IMR-90 (cell line): ENCODE results near the gene NANOGP8. TPM values are rescaled to one million over a fixed set of nuclear protein-coding genes. Genes with fewer than 3 reads are reported as not detected.

ENCODE experiments used
- ATAC-seq: fragments of 200-7000 bp; cut with Tn5 transposase; 2 replicates; pipeline ENCODE4 v1.9.1; 2020; ENCODE audit warnings: low read depth, mild to moderate bottlenecking, moderate library complexity
- BruUV-seq: library from RNA; stranded (reverse); fragments of 400-500 nt; replicated peaks from 2 replicates; lab custom pipeline; 2021; lab: Mats Ljungman, UMichigan
- CTCF ChIA-PET: fragments of 300-600 bp; formaldehyde crosslinking; extraction: SDS; loops from one replicate; lab custom pipeline; 2021; ENCODE audit warnings: antibody characterized with exemption; lab: Yijun Ruan, JAX
- POLR2A ChIA-PET: fragments of 300-600 bp; sonication (Branson Sonifier 250); formaldehyde crosslinking; loops from one replicate; lab custom pipeline; 2022; ENCODE audit warnings: antibody characterized with exemption; ENCODE audit not compliant: unreplicated experiment; lab: Charles Lee
- DNase-seq: peaks from one replicate; pipeline ENCODE4 v3.0.0; 2013
- H2AFZ ChIP-seq: replicated peaks from 2 replicates; pipeline ENCODE3; 2013; ENCODE audit warnings: low read length, mild to moderate bottlenecking; ENCODE audit not compliant: poor library complexity
- H2AK5ac ChIP-seq: 2 replicates; pipeline ENCODE4 v1.6.1; 2013; ENCODE audit warnings: low read depth, low read length, inconsistent platforms
- H2AK9ac ChIP-seq: replicated peaks from 2 replicates; pipeline ENCODE3; 2013; ENCODE audit warnings: mild to moderate bottlenecking, low read depth, low read length, moderate library complexity; ENCODE audit not compliant: poor library complexity
- H2BK120ac ChIP-seq: 2 replicates; pipeline ENCODE4 v1.6.1; 2013; ENCODE audit warnings: low read depth, low read length, inconsistent platforms
- H2BK15ac ChIP-seq: 3 replicates; pipeline ENCODE4 v1.6.1; 2013; ENCODE audit warnings: low read depth, low read length, inconsistent platforms
- H2BK20ac ChIP-seq: 2 replicates; pipeline ENCODE4 v1.6.1; 2013; ENCODE audit warnings: low read depth, mild to moderate bottlenecking, inconsistent platforms, low read length, moderate library complexity
- H2BK5ac ChIP-seq: 2 replicates; pipeline ENCODE4 v1.6.1; 2013; ENCODE audit warnings: mild to moderate bottlenecking, low read depth, low read length, inconsistent platforms; ENCODE audit not compliant: poor library complexity, severe bottlenecking
- H3K14ac ChIP-seq: replicated peaks from 2 replicates; pipeline ENCODE4 v1.6.1; 2013; ENCODE audit warnings: low read depth, low read length, inconsistent platforms
- H3K18ac ChIP-seq: 2 replicates; pipeline ENCODE4 v1.6.1; 2013; ENCODE audit warnings: low read depth, low read length, control low read depth
- H3K23ac ChIP-seq: 2 replicates; pipeline ENCODE4 v1.6.1; 2013; ENCODE audit warnings: low read depth, low read length, inconsistent platforms
- H3K27ac ChIP-seq: 2 replicates; pipeline ENCODE4 v1.5.1; 2013; ENCODE audit warnings: mild to moderate bottlenecking, control low read depth, low read length; ENCODE audit not compliant: insufficient read depth
- H3K27me3 ChIP-seq: 2 replicates; pipeline ENCODE4 v1.6.1; 2013; ENCODE audit warnings: low read length; ENCODE audit not compliant: control insufficient read depth, insufficient read depth
- H3K36me3 ChIP-seq: 2 replicates; pipeline ENCODE4 v1.6.1; 2013; ENCODE audit warnings: low read length, mixed read lengths; ENCODE audit not compliant: control insufficient read depth, insufficient read depth
- H3K4ac ChIP-seq: 2 replicates; pipeline ENCODE4 v1.6.1; 2013; ENCODE audit warnings: low read depth, low read length, inconsistent platforms
- H3K4me1 ChIP-seq: 2 replicates; pipeline ENCODE4 v1.6.1; 2013; ENCODE audit warnings: low read length, mixed read lengths; ENCODE audit not compliant: control insufficient read depth, insufficient read depth
- H3K4me2 ChIP-seq: 2 replicates; pipeline ENCODE4 v1.6.1; 2013; ENCODE audit warnings: low read depth, mild to moderate bottlenecking, control low read depth, low read length, moderate library complexity
- H3K4me3 ChIP-seq: 2 replicates; pipeline ENCODE4 v1.5.1; 2013; ENCODE audit warnings: low read depth, mild to moderate bottlenecking, control low read depth, low read length, moderate library complexity; ENCODE audit not compliant: insufficient read depth
- H3K56ac ChIP-seq: 2 replicates; pipeline ENCODE4 v1.6.1; 2013; ENCODE audit warnings: low read length, inconsistent platforms; ENCODE audit not compliant: insufficient read depth; ENCODE audit errors: extremely low read depth
- H3K79me1 ChIP-seq, 2 experiments: 2 replicates each; pipeline ENCODE4 v1.6.1; 2013; ENCODE audit warnings: low read length in 2 of 2, inconsistent platforms in 1 of 2, low read depth in 1 of 2
- H3K9ac ChIP-seq: 2 replicates; pipeline ENCODE4 v1.6.1; 2013; ENCODE audit warnings: low read depth, low read length, control low read depth
- H3K9me1 ChIP-seq: 2 replicates; pipeline ENCODE4 v1.6.1; 2013; ENCODE audit warnings: low read length, inconsistent platforms; ENCODE audit not compliant: insufficient read depth
- H3K9me3 ChIP-seq: 2 replicates; pipeline ENCODE4 v1.6.1; 2013; ENCODE audit warnings: low read length; ENCODE audit not compliant: control insufficient read depth, insufficient read depth
- H4K20me1 ChIP-seq: 2 replicates; pipeline ENCODE4 v1.6.1; 2013; ENCODE audit warnings: low read length, inconsistent platforms; ENCODE audit not compliant: insufficient read depth
- H4K5ac ChIP-seq: 2 replicates; pipeline ENCODE4 v1.6.1; 2013; ENCODE audit warnings: mild to moderate bottlenecking, low read depth, low read length, control low read depth
- H4K8ac ChIP-seq, 2 experiments: 2 replicates each; pipeline ENCODE4 v1.6.1; 2013; ENCODE audit warnings: low read depth in 2 of 2, low read length in 2 of 2, control low read depth in 1 of 2, inconsistent platforms in 1 of 2
- H4K91ac ChIP-seq: 2 replicates; pipeline ENCODE4 v1.6.1; 2013; ENCODE audit warnings: low read depth, low read length, inconsistent platforms; ENCODE audit not compliant: insufficient read depth
- BHLHE40 ChIP-seq: fragments of 150-350 bp; IDR thresholded peaks from 2 replicates; pipeline ENCODE4 v1.6.1; 2016; ENCODE audit warnings: mild to moderate bottlenecking, low read depth, low read length
- CEBPB ChIP-seq: IDR thresholded peaks from 2 replicates; pipeline ENCODE4 v1.6.1; 2012; ENCODE audit warnings: low read depth, low read length, improper control_type of control experiment
- CHD1 ChIP-seq: IDR thresholded peaks from 2 replicates; pipeline ENCODE4 v1.6.1; 2012; ENCODE audit warnings: low read depth, low read length, improper control_type of control experiment
- FOS ChIP-seq: fragments of 150-350 bp; IDR thresholded peaks from 2 replicates; pipeline ENCODE4 v1.6.1; 2016; ENCODE audit warnings: low read depth, low read length
- MAFK ChIP-seq: IDR thresholded peaks from 2 replicates; pipeline ENCODE4 v1.6.1; 2012; ENCODE audit warnings: low read depth, low read length, improper control_type of control experiment
- MAZ ChIP-seq: IDR thresholded peaks from 2 replicates; pipeline ENCODE4 v1.6.1; 2012; ENCODE audit warnings: low read depth, mild to moderate bottlenecking, low read length, improper control_type of control experiment, moderate library complexity, borderline replicate concordance
- MXI1 ChIP-seq: IDR thresholded peaks from 2 replicates; pipeline ENCODE4 v1.6.1; 2012; ENCODE audit warnings: low read depth, mild to moderate bottlenecking, low read length, moderate library complexity, borderline replicate concordance
- NFE2L2 ChIP-seq: fragments of 150-350 bp; IDR thresholded peaks from 2 replicates; pipeline ENCODE4 v1.6.1; 2016; ENCODE audit warnings: low read depth, mild to moderate bottlenecking, low read length
- POLR2A ChIP-seq: IDR thresholded peaks from 2 replicates; pipeline ENCODE4 v1.6.1; 2012; ENCODE audit warnings: mild to moderate bottlenecking, low read depth, low read length
- RAD21 ChIP-seq: IDR thresholded peaks from 2 replicates; pipeline ENCODE4 v1.6.1; 2012; ENCODE audit warnings: low read length, improper control_type of control experiment
- RCOR1 ChIP-seq: IDR thresholded peaks from 2 replicates; pipeline ENCODE4 v1.6.1; 2012; ENCODE audit warnings: mild to moderate bottlenecking, low read length, improper control_type of control experiment; ENCODE audit not compliant: insufficient replicate concordance
- RFX5 ChIP-seq: IDR thresholded peaks from 2 replicates; pipeline ENCODE4 v1.8.0; 2012; ENCODE audit warnings: low read depth, mild to moderate bottlenecking, low read length, moderate library complexity
- USF2 ChIP-seq: fragments of 150-350 bp; IDR thresholded peaks from 2 replicates; pipeline ENCODE4 v1.6.1; 2017; ENCODE audit warnings: mild to moderate bottlenecking, antibody characterized with exemption, low read length, low read depth
- WGBS, 2 experiments: methylation state at CpG; one replicate each; pipeline versions ENCODE4 v1.1.5 to v1.1.7; 2013; ENCODE audit warnings: missing lambda C conversion rate in 2 of 2; ENCODE audit not compliant: insufficient read length in 1 of 2; ENCODE audit errors: extremely low coverage in 2 of 2; 5-methylcytosine and 5-hydroxymethylcytosine counted together
- dilution Hi-C: fragments of 300-500 bp; cut with HindIII; formaldehyde crosslinking; loops from one replicate; pipeline ENCODE4 v1.14.3; 2018; ENCODE audit warnings: low sequenced_read_pairs; ENCODE audit not compliant: unreplicated experiment
- in situ Hi-C: fragments of 300-500 bp; cut with MboI; formaldehyde crosslinking; loops from 3 replicates; pipeline ENCODE4 v1.14.3; 2019; ENCODE audit warnings: low sequenced_read_pairs, inconsistent platforms, mixed read lengths
- intact Hi-C: fragments of 100-400 bp; cut with micrococcal nuclease; formaldehyde crosslinking; loops from 2 replicates; pipeline ENCODE4 v1.10.0; 2022
- polyA plus RNA-seq, 3 experiments: library from polyadenylated mRNA; depleted of rRNA; stranded (reverse); fragments of >200 nt; gene quantifications; 2 replicates each; pipeline ENCODE4 v1.2.3, GENCODE V29; 2012; ENCODE audit warnings: low replicate concordance in 1 of 3
- total RNA-seq: library from RNA; depleted of rRNA; stranded (reverse); fragments of >200 nt; gene quantifications from 2 replicates; pipeline ENCODE4 v1.2.3, GENCODE V29; 2012

The NANOGP8 gene
- total and polyA plus RNA-seq, 2 of the 4 experiments (the other 2 are of a cell fraction): not detected

- TF ChIP-seq CHD1: no peak
Observed at GRCh38 chr15:35061825-35062737, 23.0 kb downstream of the NANOGP8 start (continued).

GRCh38 chr15:35061161-35061824 lies 23.8 kb downstream of the NANOGP8 start:
- Histone ChIP-seq H4K91ac (no peak overlapping the region), H2BK120ac (no peak overlapping the region), H3K9me1 (no peaks in the 10 kb centered on the region), H2BK20ac (no peak overlapping the region; the same call in 1 of the 2 replicates), H3K23ac (peak overlapping the region; percentile 48; the same call in 1 of the 2 replicates), H3K9me3 (no peaks in the 10 kb centered on the region), H3K4me2 (no peak overlapping the region), H3K79me1 (no peaks in the 10 kb centered on the region), H3K56ac (no peak overlapping the region), H2BK5ac (no peak overlapping the region), H3K18ac (no peak overlapping the region), H4K20me1 (no peaks in the 10 kb centered on the region), H3K27ac (no peak overlapping the region), H2AK5ac (peak overlapping the region; percentile 30; the same call in 1 of the 2 replicates), H3K4me3 (no peak overlapping the region), H3K14ac (0 out of 2 replicates have a peak overlapping the region, but pooled peaks have one; percentile 23), H3K4ac (peak overlapping the region; percentile 21; the same call in 1 of the 2 replicates), H3K36me3 (no peaks in the 10 kb centered on the region), H2BK15ac (no peak overlapping the region), H4K5ac (peak overlapping the region; percentile 65; the same call in 1 of the 2 replicates), H3K27me3 (0 out of 2 replicates have a peak, but pooled peaks cover 2% of the 10 kb centered on the region), H2AK9ac (no peak overlapping the region), H3K4me1 (peaks cover 5% of the 10 kb centered on the region), H4K8ac (peak overlapping the region in 1 of 2 experiments; percentile 49; a peak in 2 of 4 replicates), H2AFZ (peak overlapping the region; percentile 55), H3K9ac (no peak overlapping the region)
- in situ Hi-C loops (no loop called here), dilution Hi-C loops (no loop called here), intact Hi-C loops (no loop called here)
- CTCF ChIA-PET: interaction anchor here (0.6 kb wide), 2 partner anchors 42 to 599 kb away, joined by 3 to 4 read pairs; no protein-coding TSS in a partner anchor
- POLR2A ChIA-PET: no interaction called here
- DNase-seq (no peak), ATAC-seq (no peak)
- 80% methylated on average over 1 of the region's 13 CpGs; no CpG with 5 or more reads in 1 of the 2 experiments for WGBS, 2 experiments
- BruUV-seq: no TSS peak
- TF ChIP-seq BHLHE40 (no peak), NFE2L2 (no peak), CEBPB (no peak), FOS (no peak), RCOR1 (no peak), MXI1 (no peak), CHD1 (no peak), RAD21 (no peak), MAZ (no peak), RFX5 (no peak), USF2 (no peak), MAFK (no peak), POLR2A (no peak)
